A549 (cell line): Measurements from ENCODE around the gene KIFC3.

Source experiments
- CEBPB ChIP-seq, 2 experiments: fragments of >200 bp in 1 of 2; sonication (Bioruptor Twin) in 1 of 2; formaldehyde crosslinking in 1 of 2; IDR thresholded peaks; 2 replicates each; pipeline ENCODE4 v1.6.1; 2012 to 2016
- CTCF ChIP-seq: fragments of >200 bp; sonication (Bioruptor Twin); formaldehyde crosslinking; IDR thresholded peaks from 3 replicates; pipeline ENCODE4 v1.5.1; 2016
- MAFK ChIP-seq: fragments of 450-650 bp; IDR thresholded peaks from 2 replicates; pipeline ENCODE4 v1.6.1; 2014; ENCODE audit not compliant: partially characterized antibody
- POLR2A ChIP-seq: IDR thresholded peaks from 2 replicates; pipeline ENCODE4 v1.6.1; 2012; ENCODE audit warnings: mild to moderate bottlenecking, low read length
- REST ChIP-seq: fragments of 200-600 bp; sonication (generic); IDR thresholded peaks from 2 replicates; pipeline ENCODE4 v1.6.1; 2016; ENCODE audit warnings: antibody characterized with exemption, mild to moderate bottlenecking, moderate library complexity
- TF ChIP-seq, protein P1 (sequence below): fragments of 250-450 bp; sonication (Bioruptor Pico); IDR thresholded peaks from 2 replicates; pipeline ENCODE4 v1.5.0; 2021; ENCODE audit warnings: mild to moderate bottlenecking, moderate library complexity, borderline replicate concordance

DNA sequence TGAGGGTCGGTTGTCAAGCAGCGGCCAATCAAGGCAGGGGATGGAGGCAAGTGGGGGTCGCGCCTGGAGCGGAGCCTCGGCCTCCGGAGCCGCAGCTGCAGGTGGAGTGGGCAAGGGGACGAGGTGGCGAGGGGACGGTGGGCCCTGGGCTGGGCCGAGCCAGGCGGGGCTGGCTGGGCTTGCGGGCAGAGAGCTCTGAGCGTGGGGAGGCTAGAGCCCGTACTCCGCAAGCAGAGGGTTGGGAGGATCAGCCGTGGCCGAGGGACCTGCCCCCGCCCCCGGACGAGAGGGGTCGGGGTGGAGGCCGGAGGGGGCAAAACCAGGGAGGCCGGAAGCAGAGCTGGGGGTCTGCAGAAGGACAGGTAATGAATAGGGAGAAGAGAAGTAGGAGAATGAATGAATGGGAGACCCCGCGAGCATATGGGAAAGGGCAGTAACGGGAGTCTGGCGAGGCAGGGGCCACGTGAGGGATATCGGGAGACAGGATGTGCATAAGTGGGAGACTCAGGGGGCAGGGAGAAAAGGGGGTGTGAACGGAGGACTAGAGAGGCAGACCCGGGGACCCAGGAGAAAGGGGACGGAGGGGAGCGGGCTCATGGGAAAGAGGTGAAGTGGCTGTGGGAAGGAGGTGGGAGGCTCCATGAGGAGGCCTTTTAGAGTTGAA, 66.4 kb downstream of the KIFC3 start, which contains the start of gene KATNB1:
- TF ChIP-seq REST = no peak
- TF ChIP-seq, protein P1, sequence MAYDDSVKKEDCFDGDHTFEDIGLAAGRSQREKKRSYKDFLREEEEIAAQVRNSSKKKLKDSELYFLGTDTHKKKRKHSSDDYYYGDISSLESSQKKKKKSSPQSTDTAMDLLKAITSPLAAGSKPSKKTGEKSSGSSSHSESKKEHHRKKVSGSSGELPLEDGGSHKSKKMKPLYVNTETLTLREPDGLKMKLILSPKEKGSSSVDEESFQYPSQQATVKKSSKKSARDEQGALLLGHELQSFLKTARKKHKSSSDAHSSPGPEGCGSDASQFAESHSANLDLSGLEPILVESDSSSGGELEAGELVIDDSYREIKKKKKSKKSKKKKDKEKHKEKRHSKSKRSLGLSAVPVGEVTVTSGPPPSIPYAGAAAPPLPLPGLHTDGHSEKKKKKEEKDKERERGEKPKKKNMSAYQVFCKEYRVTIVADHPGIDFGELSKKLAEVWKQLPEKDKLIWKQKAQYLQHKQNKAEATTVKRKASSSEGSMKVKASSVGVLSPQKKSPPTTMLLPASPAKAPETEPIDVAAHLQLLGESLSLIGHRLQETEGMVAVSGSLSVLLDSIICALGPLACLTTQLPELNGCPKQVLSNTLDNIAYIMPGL (CRISPR knock-in tag) = no peak
- TF ChIP-seq MAFK = no peak
- TF ChIP-seq POLR2A = 0 out of 2 replicates have a peak, but pooled peaks have one; percentile 8
- TF ChIP-seq CEBPB (IDR thresholded peaks at IDR 0.05) = no peak
- TF ChIP-seq CTCF = no peak
